Prostate gland (tissue), 2 donors: ENCODE results near the gene PEX14.

Experiments
- CTCF ChIP-seq, 4 experiments: fragments of 200-600 bp in 2 of 4; fragments of 450-650 bp in 2 of 4; sonication (generic) in 2 of 4; IDR thresholded peaks; 1 replicate in 3 of 4; 2 replicates in 1 of 4; pipeline ENCODE4 v1.5.1; 2016 to 2019; ENCODE audit warnings: antibody characterized with exemption in 4 of 4, mild to moderate bottlenecking in 2 of 4, moderate library complexity in 2 of 4
- POLR2A ChIP-seq: fragments of 450-650 bp; IDR thresholded peaks from one replicate; pipeline ENCODE4 v1.6.1; 2016; ENCODE audit warnings: antibody characterized with exemption, mild to moderate bottlenecking
- POLR2AphosphoS5 ChIP-seq: sonication (generic); formaldehyde crosslinking; IDR thresholded peaks from one replicate; pipeline ENCODE4 v1.6.1; 2017; ENCODE audit warnings: antibody characterized with exemption

- TF ChIP-seq CTCF (IDR thresholded peaks at IDR 0.05) (no peak), POLR2AphosphoS5 (no peak), POLR2A (no peak)
Observed at GRCh38 chr1:10516925-10517676, 42.4 kb downstream of the PEX14 start.
